ENCODE measurements around the gene SLC26A4.

The SLC26A4 gene

DNA sequence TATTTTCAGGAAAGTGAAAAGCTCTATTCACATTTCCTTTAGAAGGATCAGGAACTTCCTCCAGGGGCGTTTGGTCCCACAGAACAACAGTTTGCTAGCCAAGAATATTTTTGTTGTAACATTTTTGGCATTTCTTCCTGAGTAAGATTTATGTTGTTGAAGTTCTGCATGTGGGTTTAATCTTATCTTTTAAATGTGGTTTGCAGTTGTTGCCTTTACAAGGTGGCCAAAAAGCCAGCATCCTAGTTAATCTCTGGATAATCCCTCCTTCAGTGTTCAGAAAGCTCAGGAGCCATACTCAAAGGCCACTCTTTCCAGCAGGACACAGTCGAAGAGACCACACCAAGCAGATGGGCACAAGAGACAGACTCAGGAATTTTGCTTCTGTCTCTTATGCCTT lies 30.0 kb downstream of the SLC26A4 start:
- DNase-seq (ENCODE audit: low read depth): no peak
- TF ChIP-seq, protein P1, sequence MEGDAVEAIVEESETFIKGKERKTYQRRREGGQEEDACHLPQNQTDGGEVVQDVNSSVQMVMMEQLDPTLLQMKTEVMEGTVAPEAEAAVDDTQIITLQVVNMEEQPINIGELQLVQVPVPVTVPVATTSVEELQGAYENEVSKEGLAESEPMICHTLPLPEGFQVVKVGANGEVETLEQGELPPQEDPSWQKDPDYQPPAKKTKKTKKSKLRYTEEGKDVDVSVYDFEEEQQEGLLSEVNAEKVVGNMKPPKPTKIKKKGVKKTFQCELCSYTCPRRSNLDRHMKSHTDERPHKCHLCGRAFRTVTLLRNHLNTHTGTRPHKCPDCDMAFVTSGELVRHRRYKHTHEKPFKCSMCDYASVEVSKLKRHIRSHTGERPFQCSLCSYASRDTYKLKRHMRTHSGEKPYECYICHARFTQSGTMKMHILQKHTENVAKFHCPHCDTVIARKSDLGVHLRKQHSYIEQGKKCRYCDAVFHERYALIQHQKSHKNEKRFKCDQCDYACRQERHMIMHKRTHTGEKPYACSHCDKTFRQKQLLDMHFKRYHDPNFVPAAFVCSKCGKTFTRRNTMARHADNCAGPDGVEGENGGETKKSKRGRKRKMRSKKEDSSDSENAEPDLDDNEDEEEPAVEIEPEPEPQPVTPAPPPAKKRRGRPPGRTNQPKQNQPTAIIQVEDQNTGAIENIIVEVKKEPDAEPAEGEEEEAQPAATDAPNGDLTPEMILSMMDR (IDR thresholded peaks at IDR 0.05; ENCODE audit: insufficient read depth, low read depth, low read length, missing control alignments): no peak
- no peak overlapping the region for H3K4me3 ChIP-seq (ENCODE audit: low read depth, low read length)

DNA sequence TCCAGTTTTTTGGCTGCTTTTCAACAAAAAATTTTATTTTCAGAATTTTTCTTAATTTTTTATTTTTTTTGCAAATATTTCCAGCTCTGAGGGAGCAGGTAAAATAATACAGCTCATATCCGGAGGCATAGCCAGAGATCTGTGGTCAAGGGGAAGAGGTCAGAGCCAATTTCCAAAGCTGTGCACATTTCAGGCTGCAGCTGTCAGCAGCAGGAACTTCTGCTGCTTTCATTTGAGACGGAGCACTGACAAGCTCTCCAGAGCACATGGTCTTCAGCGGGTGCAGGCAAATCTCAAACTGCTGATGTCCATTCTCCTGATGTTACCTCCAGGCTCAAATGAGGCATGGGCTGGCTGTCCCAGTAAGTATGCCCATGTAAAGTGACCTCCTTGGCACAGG lies 31.1 kb downstream of the SLC26A4 start:
- no peak for DNase-seq (ENCODE audit: low read depth)
- TF ChIP-seq, protein P1 (IDR thresholded peaks at IDR 0.05; ENCODE audit: insufficient read depth, low read depth, low read length, missing control alignments): no peak
- no peak overlapping the region for H3K4me3 ChIP-seq (ENCODE audit: low read depth, low read length)

DNA sequence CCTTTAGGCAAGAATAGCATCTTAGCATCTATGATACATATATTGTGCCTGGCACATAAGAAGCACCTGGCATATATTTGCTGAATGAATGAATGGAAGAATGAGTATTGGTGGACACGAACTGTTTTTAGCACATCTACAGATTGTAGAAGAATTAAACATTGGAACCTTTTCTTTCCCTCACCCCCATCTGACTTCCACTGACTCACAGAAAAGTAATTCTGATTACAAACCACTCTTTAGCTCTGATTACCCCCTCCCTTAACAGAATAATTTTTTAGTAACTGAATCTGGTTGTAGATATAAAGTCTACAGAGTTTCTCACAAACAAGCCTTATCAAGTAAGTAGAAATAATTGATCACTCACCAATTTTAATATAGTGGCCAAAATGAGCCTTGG lies 31.9 kb downstream of the SLC26A4 start:
- TF ChIP-seq, protein P1 (IDR thresholded peaks at IDR 0.05; ENCODE audit: insufficient read depth, low read depth, low read length, missing control alignments): no peak
- no peak for DNase-seq (ENCODE audit: low read depth)
- H3K4me3 ChIP-seq (ENCODE audit: low read depth, low read length): no peak overlapping the region

DNA sequence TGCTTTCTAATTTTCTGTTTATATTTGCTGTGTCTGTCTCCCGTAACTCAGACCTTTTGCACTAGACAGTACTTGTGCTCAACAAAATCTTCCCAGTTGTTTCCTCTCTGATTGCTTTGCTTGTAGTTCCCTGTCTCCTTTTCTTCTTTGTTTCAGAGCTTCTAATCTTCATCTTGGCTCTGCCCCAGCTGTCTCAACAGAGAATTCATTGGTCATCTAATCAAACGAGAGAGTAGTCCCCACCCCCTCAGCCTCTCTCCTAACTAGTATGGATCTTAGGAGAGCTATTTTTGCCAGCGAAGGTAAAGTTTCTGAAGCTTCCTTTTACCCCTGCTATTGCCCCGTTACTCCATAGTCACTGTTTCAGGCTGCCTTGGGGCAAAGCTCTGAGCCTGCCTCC lies 32.8 kb downstream of the SLC26A4 start:
- no peak for DNase-seq (ENCODE audit: low read depth)
- H3K4me3 ChIP-seq (ENCODE audit: low read depth, low read length): no peak overlapping the region
- TF ChIP-seq, protein P1 (IDR thresholded peaks at IDR 0.05; ENCODE audit: insufficient read depth, low read depth, low read length, missing control alignments): no peak

DNA sequence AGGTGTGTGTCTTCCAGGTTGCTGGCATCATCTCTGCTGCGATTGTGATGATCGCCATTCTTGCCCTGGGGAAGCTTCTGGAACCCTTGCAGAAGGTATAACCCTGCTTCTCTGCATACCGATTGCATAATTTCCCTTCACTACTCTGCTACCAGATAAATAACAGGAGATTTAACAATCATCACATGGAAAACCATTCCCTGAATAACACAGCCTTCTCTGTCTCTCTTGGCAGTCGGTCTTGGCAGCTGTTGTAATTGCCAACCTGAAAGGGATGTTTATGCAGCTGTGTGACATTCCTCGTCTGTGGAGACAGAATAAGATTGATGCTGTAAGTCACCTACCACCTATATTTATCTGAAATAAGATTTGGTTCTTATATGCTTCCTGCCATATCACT lies 33.8 kb downstream of the SLC26A4 start:
- TF ChIP-seq, protein P1 (IDR thresholded peaks at IDR 0.05; ENCODE audit: insufficient read depth, low read depth, low read length, missing control alignments): no peak
- H3K4me3 ChIP-seq (ENCODE audit: low read depth, low read length): no peak overlapping the region
- no peak for DNase-seq (ENCODE audit: low read depth)

DNA sequence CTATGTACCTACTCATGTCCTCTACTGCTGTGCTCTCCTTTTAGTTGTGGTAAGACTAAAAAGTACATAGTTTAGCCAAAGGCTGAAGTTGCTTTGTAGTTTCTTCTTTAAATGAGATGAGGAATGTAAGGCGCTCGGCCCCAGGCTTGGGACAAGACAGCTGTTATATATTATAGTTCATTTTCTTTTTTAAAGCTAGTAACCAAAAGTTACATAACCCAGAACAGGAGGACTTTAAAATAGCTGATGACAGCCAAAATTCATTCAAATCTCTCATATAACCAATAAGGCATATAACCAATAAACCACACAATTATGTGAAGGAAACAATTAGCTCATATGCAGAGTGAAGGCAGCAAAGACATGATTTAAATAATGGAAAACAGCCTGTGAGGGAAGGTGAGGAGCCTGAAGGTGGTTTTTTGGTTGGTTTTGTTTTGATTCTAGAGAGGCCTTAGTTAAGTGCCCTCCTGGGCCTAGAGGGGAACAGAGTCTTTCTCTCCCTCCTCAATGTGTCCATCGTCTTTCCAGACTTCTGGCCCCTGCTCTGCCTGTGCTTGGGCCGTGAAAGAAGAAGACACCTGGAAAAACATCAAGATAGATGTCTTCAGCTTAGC lies 35.8 kb downstream of the SLC26A4 start:
- no peak overlapping the region for H3K4me3 ChIP-seq (ENCODE audit: low read depth, low read length)
- TF ChIP-seq, protein P1 (IDR thresholded peaks at IDR 0.05; ENCODE audit: insufficient read depth, low read depth, low read length, missing control alignments): no peak
- DNase-seq (ENCODE audit: low read depth): no peak

Measured in GM12865 (cell line).